HepG2 (cell line): ENCODE results near the gene KAT14. TPM values are rescaled to one million over a fixed set of nuclear protein-coding genes. Genes with fewer than 3 reads are reported as not detected.
A peak's percentile ranks its signal among the peaks of the same experiment; 100 is the strongest.

Experiments used
- AKAP8 ChIP-seq: sonication (generic); formaldehyde crosslinking; IDR thresholded peaks from 2 replicates; pipeline ENCODE4 v1.5.1; 2020; ENCODE audit warnings: mild to moderate bottlenecking, missing genetic modification reagents
- BHLHE40 ChIP-seq: IDR thresholded peaks from 2 replicates; pipeline ENCODE4 v1.6.1; 2011; ENCODE audit warnings: low read length, improper control_type of control experiment
- CC2D1A ChIP-seq: sonication (generic); formaldehyde crosslinking; IDR thresholded peaks from 2 replicates; pipeline ENCODE4 v1.8.1; 2023; ENCODE audit warnings: mild to moderate bottlenecking, missing genetic modification reagents
- DNMT1 ChIP-seq: sonication (generic); formaldehyde crosslinking; IDR thresholded peaks from 2 replicates; pipeline ENCODE4 v1.5.1; 2020; ENCODE audit warnings: mild to moderate bottlenecking, missing genetic modification reagents
- ELF3 ChIP-seq: IDR thresholded peaks from 2 replicates; pipeline ENCODE4 v1.6.1; 2016; ENCODE audit warnings: missing genetic modification reagents, missing compliant biosample characterization
- FLYWCH1 ChIP-seq: sonication (generic); formaldehyde crosslinking; IDR thresholded peaks from 2 replicates; pipeline ENCODE4 v1.8.1; 2023; ENCODE audit warnings: mild to moderate bottlenecking, missing genetic modification reagents
- GMEB2 ChIP-seq: IDR thresholded peaks from 2 replicates; pipeline ENCODE4 v1.6.1; 2016; ENCODE audit warnings: missing biosample characterization, missing genetic modification reagents, low read depth
- NR1H2 ChIP-seq: sonication (generic); formaldehyde crosslinking; IDR thresholded peaks from 2 replicates; pipeline ENCODE4 v1.8.1; 2022; ENCODE audit warnings: low read depth, missing genetic modification reagents, borderline replicate concordance
- PITX1 ChIP-seq: sonication (generic); formaldehyde crosslinking; IDR thresholded peaks from 2 replicates; pipeline ENCODE4 v1.5.1; 2020; ENCODE audit warnings: mild to moderate bottlenecking, missing genetic modification reagents
- TBP ChIP-seq: sonication (generic); formaldehyde crosslinking; IDR thresholded peaks from 2 replicates; pipeline ENCODE4 v1.5.0; 2020; ENCODE audit warnings: missing genetic modification reagents
- ZFP36L1 ChIP-seq: sonication (generic); formaldehyde crosslinking; IDR thresholded peaks from 2 replicates; pipeline ENCODE4 v1.8.0; 2022; ENCODE audit warnings: mild to moderate bottlenecking, missing genetic modification reagents, moderate library complexity
- ZNF12 ChIP-seq: sonication (generic); formaldehyde crosslinking; IDR thresholded peaks from 2 replicates; pipeline ENCODE4 v1.5.0; 2020; ENCODE audit warnings: missing genetic modification reagents
- ZNF318 ChIP-seq: sonication (generic); formaldehyde crosslinking; IDR thresholded peaks from 2 replicates; pipeline ENCODE4 v1.4.0; 2020; ENCODE audit warnings: mild to moderate bottlenecking, missing genetic modification reagents
- ZNF605 ChIP-seq: sonication (generic); formaldehyde crosslinking; IDR thresholded peaks from 2 replicates; pipeline ENCODE4 v1.8.0; 2022; ENCODE audit warnings: mild to moderate bottlenecking, missing genetic modification reagents
- ZNF703 ChIP-seq: sonication (generic); formaldehyde crosslinking; IDR thresholded peaks from 2 replicates; pipeline ENCODE4 v1.5.1; 2020; ENCODE audit warnings: missing genetic modification reagents, mild to moderate bottlenecking, moderate library complexity, borderline replicate concordance
- polyA plus RNA-seq, 8 experiments: library from polyadenylated mRNA; depleted of rRNA in 3 of 8; stranded (reverse) in 7 of 8; unstranded in 1 of 8; fragments of >200 nt; fragmentation: Illumina TruSeq in 4 of 8; extraction: Trizol in 4 of 8; gene quantifications; 2 replicates each; pipeline versions ENCODE4 v1.2.1 to v1.2.3, GENCODE V29; 2011 to 2016; ENCODE audit warnings: low read depth in 4 of 8, missing spikeins in 1 of 8, mixed read lengths in 1 of 8; ENCODE audit not compliant: insufficient read depth in 1 of 8
- total RNA-seq, 5 experiments: library from RNA; depleted of rRNA; stranded (reverse); fragments of >200 nt; fragmentation: Illumina TruSeq; extraction: Trizol; gene quantifications; 2 replicates each; pipeline ENCODE4 v1.2.3, GENCODE V29; 2016; ENCODE audit warnings: low read depth in 1 of 5
- TF ChIP-seq, protein P1 (sequence below): sonication (generic); formaldehyde crosslinking; IDR thresholded peaks from 2 replicates; pipeline ENCODE4 v1.4.0; 2020; ENCODE audit warnings: missing genetic modification reagents

Gene KAT14
- total and polyA plus RNA-seq, 2 of the 13 experiments (the other 11 are each of a cell fraction or from before 2014, with no cell fraction given), result 5.1 to 15.1 TPM

DNA sequence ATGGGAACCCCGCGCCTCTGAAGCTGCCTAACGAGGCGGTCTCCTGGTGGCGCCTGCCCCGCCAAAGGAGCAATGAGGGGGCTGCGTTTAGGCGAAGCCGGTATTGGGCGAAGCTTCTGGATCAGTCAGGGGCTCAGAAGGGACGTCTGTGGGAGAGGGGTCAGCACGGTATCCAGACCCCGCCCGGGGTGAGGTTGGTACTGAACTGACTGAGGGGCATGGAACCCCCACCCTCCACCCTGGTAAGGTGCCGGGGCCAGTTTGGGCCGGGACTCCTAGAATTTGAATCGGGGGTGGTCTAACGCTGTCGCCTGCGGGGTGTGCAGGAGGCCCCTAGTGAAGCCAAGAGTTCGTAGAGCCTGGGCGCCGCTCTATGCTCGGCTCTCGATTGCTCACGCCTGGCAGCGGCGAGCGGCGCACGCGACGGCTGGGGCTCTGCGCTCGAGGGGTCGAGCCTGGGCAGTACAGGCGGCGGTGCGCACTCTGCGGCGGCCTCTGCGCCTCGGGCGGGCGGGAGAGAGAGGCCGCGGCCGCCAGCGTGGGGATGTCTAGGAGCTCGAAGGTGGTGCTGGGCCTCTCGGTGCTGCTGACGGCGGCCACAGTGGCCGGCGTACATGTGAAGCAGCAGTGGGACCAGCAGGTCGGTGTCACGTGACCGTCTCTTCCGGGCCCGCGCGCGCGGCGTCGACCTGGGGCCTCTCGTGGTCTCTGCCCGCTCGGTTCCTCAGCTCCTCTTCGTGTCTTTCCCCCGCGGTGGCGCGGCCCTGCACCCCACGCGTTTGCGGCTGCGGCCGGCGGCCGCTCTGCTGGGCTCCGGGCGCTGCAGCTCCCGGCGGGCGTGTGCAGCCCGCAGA is at the start of gene KAT14, which contains the start of gene PET117 (continued):
- TF ChIP-seq GMEB2 (CRISPR knock-in tag) (peak; percentile 93), ZNF605 (peak; percentile 98), AKAP8 (peak; percentile 96), ZNF12 (CRISPR knock-in tag) (peak; percentile 80; the same call in 1 of the 2 replicates), DNMT1 (CRISPR knock-in tag) (peak; percentile 90), TBP (CRISPR knock-in tag) (0 out of 2 replicates have a peak, but pooled peaks have one; percentile 80), ELF3 (peak; percentile 76), FLYWCH1 (CRISPR knock-in tag) (peak; percentile 99), PITX1 (peak; percentile 88), ZNF318 (CRISPR knock-in tag) (peak; percentile 98), ZNF703 (CRISPR knock-in tag) (peak; percentile 98), ZFP36L1 (CRISPR knock-in tag) (no peak; the same call in 1 of the 2 replicates), BHLHE40 (peak; percentile 97), NR1H2 (CRISPR knock-in tag) (peak; percentile 81; the same call in 1 of the 2 replicates), CC2D1A (CRISPR knock-in tag) (peak; percentile 72)
- TF ChIP-seq, protein P1, sequence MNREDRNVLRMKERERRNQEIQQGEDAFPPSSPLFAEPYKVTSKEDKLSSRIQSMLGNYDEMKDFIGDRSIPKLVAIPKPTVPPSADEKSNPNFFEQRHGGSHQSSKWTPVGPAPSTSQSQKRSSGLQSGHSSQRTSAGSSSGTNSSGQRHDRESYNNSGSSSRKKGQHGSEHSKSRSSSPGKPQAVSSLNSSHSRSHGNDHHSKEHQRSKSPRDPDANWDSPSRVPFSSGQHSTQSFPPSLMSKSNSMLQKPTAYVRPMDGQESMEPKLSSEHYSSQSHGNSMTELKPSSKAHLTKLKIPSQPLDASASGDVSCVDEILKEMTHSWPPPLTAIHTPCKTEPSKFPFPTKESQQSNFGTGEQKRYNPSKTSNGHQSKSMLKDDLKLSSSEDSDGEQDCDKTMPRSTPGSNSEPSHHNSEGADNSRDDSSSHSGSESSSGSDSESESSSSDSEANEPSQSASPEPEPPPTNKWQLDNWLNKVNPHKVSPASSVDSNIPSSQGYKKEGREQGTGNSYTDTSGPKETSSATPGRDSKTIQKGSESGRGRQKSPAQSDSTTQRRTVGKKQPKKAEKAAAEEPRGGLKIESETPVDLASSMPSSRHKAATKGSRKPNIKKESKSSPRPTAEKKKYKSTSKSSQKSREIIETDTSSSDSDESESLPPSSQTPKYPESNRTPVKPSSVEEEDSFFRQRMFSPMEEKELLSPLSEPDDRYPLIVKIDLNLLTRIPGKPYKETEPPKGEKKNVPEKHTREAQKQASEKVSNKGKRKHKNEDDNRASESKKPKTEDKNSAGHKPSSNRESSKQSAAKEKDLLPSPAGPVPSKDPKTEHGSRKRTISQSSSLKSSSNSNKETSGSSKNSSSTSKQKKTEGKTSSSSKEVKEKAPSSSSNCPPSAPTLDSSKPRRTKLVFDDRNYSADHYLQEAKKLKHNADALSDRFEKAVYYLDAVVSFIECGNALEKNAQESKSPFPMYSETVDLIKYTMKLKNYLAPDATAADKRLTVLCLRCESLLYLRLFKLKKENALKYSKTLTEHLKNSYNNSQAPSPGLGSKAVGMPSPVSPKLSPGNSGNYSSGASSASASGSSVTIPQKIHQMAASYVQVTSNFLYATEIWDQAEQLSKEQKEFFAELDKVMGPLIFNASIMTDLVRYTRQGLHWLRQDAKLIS (CRISPR knock-in tag), result peak; percentile 68; the same call in 1 of the 2 replicates
